Neural crest cell (in vitro differentiated cells): ENCODE data around the gene RCBTB1. TPM values are rescaled to one million over a fixed set of nuclear protein-coding genes. Genes with fewer than 3 reads are reported as not detected.

Experiments used
- DNase-seq: peaks from one replicate; pipeline ENCODE4 v3.0.0; 2021; ENCODE audit warnings: low read depth, mixed read lengths, low spot score
- H3K27ac Mint-ChIP-seq: one replicate; pipeline ENCODE4 v1.8.0; 2021; ENCODE audit warnings: mild to moderate bottlenecking, mixed read lengths; ENCODE audit not compliant: unreplicated experiment
- H3K27me3 Mint-ChIP-seq: 2 replicates; pipeline ENCODE4 v1.8.0; 2021; ENCODE audit warnings: low read depth, mild to moderate bottlenecking, mixed read lengths
- H3K36me3 Mint-ChIP-seq: 2 replicates; pipeline ENCODE4 v1.8.0; 2021; ENCODE audit warnings: low read depth, mild to moderate bottlenecking, mixed read lengths
- H3K4me1 Mint-ChIP-seq: 2 replicates; pipeline ENCODE4 v1.8.0; 2021; ENCODE audit warnings: mixed read lengths
- H3K4me3 Mint-ChIP-seq: one replicate; pipeline ENCODE4 v1.8.0; 2021; ENCODE audit warnings: mild to moderate bottlenecking, mixed read lengths
- H3K9me3 Mint-ChIP-seq: 2 replicates; pipeline ENCODE4 v1.8.0; 2021; ENCODE audit warnings: mixed read lengths
- long read RNA-seq: library from polyadenylated mRNA; unstranded; transcript quantifications from one replicate; pipeline ENCODE4 v2.0.0, GENCODE V29; 2020
- total RNA-seq: library from RNA; stranded (reverse); gene quantifications from 2 replicates; pipeline ENCODE4 v1.2.1, GENCODE V29; 2021
- TF ChIP-seq, protein P1 (sequence below): fragments of 200-600 bp; sonication (generic); conservative IDR thresholded peaks from 2 replicates; pipeline ENCODE4 v1.5.0; 2021; ENCODE audit warnings: antibody characterized with exemption, mild to moderate bottlenecking

Gene RCBTB1
- 40.0 and 44.1 TPM in 2 replicates for total RNA-seq
- long read RNA-seq, full-length matches to known transcripts = 67 of 108 reads
- long read RNA-seq, partial matches to known transcripts = 12 of 108 reads
- long read RNA-seq, other reads (novel, unspliced or antisense) = 29 of 108 reads

DNA sequence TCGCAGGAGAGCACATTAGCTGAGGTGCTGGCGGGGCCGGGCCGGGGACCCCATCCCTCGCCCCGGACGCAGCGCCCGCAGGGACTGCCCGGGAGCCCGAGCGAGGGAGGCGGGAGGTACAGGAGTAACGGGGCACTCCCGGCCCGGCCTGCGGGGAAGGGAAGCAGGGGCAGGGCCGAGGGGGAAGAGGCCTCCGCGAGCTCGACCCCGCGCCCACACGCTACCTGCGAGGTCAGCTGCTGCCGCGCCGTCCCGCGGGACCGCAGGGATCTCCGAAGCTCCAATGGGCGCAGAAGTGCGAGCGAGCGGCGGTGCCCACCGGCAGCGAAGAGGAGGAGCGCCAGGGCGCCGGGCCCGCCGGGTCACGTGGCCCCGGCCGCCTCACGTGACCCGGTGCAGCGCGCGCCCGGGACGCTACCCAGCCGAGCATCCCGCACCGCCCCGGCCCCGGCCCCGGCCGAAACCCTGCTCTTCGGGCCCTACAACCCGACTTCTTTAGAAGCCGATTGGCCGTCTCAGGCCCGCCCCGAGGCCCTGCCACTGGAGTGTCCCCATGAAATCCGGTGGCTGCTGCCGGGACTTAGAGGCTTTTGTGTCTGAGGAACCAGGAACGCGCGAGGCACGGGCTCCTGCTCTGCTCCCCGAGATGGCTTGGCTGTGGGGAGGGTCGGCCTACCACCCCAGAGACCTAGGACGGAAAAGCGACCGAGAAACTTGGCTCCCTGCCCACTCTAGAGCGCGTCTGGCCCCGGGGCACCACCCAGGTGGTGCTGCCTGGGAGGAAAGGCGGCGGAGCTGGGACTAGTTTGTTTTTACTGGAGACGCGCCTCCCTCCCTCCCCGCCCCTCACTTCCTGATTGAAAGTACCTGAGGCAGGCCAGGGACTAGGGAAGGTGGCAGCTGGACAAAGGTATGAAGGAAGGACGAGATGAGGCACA, at the start of gene RCBTB1:
Gene RCBTB1, minus strand, starts transcription at position 339 of the 938 bp plus-strand sequence. CDS start 18,279 bp downstream, outside the sequence.
- Mint-ChIP-seq H3K27me3 (no peaks in the 10 kb centered on the region), H3K36me3 (peaks cover 3% of the 10 kb centered on the region), H3K4me3 (peak within 1 kb of the TSS; percentile 92), H3K9me3 (no peaks in the 10 kb centered on the region), H3K4me1 (peaks cover 24% of the 10 kb centered on the region), H3K27ac (peak within 1 kb of the TSS; percentile 81)
- TF ChIP-seq, protein P1, sequence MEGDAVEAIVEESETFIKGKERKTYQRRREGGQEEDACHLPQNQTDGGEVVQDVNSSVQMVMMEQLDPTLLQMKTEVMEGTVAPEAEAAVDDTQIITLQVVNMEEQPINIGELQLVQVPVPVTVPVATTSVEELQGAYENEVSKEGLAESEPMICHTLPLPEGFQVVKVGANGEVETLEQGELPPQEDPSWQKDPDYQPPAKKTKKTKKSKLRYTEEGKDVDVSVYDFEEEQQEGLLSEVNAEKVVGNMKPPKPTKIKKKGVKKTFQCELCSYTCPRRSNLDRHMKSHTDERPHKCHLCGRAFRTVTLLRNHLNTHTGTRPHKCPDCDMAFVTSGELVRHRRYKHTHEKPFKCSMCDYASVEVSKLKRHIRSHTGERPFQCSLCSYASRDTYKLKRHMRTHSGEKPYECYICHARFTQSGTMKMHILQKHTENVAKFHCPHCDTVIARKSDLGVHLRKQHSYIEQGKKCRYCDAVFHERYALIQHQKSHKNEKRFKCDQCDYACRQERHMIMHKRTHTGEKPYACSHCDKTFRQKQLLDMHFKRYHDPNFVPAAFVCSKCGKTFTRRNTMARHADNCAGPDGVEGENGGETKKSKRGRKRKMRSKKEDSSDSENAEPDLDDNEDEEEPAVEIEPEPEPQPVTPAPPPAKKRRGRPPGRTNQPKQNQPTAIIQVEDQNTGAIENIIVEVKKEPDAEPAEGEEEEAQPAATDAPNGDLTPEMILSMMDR = no peak
- peak; percentile 53 for DNase-seq

DNA sequence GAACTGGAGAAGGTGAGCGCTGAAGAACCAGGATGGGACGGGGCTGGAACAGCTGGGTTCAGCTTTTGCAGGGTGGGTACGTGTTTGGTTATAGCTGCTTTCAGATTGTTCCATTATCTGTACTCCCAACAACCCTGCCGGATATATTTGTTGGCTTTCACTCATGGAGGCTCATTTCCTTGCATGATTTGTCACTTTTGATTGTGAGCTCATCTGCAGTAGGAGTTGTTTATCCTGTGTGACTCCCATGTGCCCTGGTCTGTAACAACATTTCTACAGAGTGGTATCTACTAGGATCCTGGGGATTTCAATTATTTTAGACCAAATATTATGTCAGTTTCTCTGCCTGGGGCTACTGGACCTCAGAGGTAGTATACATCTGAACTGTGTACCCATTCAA, 48.4 kb upstream of the RCBTB1 start:
- no peak for DNase-seq
- Mint-ChIP-seq H3K27ac (no peak overlapping the region), H3K4me1 (no peaks in the 10 kb centered on the region), H3K36me3 (no peaks in the 10 kb centered on the region), H3K9me3 (no peaks in the 10 kb centered on the region), H3K27me3 (no peaks in the 10 kb centered on the region), H3K4me3 (no peak overlapping the region)
- TF ChIP-seq, protein P1 = no peak

DNA sequence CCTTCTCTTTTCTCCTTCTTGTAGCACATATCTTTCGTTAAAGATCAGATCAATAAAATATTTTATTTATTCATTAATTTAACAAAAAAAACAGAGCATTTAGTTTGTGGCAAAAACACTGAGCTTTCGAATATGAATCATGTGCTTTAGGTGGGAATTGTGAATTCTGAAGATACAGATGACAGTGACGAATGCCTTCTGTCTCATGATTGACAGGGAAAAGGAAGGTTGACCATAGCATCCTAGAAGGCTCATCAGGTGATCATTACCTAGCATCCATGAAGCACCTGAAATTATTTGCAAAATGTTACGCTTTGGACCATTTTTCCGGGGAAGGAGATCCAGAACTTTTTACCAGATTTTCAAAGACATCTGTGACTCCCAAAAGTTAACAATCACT, 46.8 kb upstream of the RCBTB1 start:
- Mint-ChIP-seq H3K27me3 (no peaks in the 10 kb centered on the region), H3K27ac (no peak overlapping the region), H3K4me1 (peaks cover 5% of the 10 kb centered on the region), H3K4me3 (no peak overlapping the region), H3K36me3 (no peaks in the 10 kb centered on the region), H3K9me3 (no peaks in the 10 kb centered on the region)
- no peak for DNase-seq
- TF ChIP-seq, protein P1 = no peak

GRCh38 chr13:49630580-49630979, 45.2 kb upstream of the RCBTB1 start:
- DNase-seq = no peak
- no peaks in the 10 kb centered on the region for H3K9me3 Mint-ChIP-seq

DNA sequence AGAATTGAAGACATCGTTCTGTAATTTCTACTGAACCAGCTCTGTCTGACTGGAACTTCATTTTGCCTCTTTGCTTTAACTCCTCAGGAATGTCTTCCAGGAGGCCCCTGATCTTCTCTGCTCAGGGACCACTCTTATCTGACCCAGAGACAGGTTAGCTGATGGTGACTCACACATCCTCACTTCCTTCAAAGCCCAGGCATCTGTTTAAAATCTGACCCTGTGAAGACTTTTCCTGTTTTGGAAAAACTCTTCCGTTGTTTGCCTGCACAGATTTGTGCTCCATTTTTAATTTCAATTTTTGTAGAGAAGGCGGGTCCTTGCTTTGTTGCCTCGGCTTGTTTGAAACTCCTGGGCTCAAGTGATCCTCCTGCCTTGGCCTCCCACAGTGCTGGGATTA, 44.6 kb upstream of the RCBTB1 start:
- TF ChIP-seq, protein P1 = no peak
- Mint-ChIP-seq H3K27me3 (no peaks in the 10 kb centered on the region), H3K4me3 (no peak overlapping the region), H3K9me3 (no peaks in the 10 kb centered on the region), H3K36me3 (no peaks in the 10 kb centered on the region), H3K4me1 (peaks cover 9% of the 10 kb centered on the region), H3K27ac (no peak overlapping the region)
- no peak for DNase-seq

More at GRCh38 chr13:49630580-49630979, 45.2 kb upstream of the RCBTB1 start:
- Mint-ChIP-seq H3K36me3 (no peaks in the 10 kb centered on the region), H3K4me1 (peaks cover 9% of the 10 kb centered on the region), H3K4me3 (no peak overlapping the region), H3K27ac (no peak overlapping the region), H3K27me3 (no peaks in the 10 kb centered on the region)
- TF ChIP-seq, protein P1 = no peak
